ENCODE data around the gene B3GALNT1.

DNA sequence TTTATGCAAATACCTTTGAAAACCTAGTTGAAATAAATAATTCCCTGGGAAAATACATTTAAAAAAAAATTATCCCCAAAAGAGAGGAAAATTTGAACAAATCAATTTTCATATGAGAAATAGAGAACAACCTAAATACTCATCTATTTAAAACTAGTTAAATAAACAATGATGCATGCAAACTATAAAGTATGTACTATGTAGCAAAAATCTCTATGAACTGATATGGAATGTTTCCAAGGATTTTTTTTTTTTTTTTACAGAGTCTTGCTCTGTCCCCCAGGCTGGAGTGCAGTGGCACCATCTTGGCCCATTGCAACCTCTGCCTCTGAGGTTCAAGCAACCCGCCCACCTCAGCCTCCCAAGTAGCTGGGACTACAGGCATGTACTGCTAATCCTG, 27.2 kb upstream of the B3GALNT1 start:
- TF ChIP-seq, protein P1, sequence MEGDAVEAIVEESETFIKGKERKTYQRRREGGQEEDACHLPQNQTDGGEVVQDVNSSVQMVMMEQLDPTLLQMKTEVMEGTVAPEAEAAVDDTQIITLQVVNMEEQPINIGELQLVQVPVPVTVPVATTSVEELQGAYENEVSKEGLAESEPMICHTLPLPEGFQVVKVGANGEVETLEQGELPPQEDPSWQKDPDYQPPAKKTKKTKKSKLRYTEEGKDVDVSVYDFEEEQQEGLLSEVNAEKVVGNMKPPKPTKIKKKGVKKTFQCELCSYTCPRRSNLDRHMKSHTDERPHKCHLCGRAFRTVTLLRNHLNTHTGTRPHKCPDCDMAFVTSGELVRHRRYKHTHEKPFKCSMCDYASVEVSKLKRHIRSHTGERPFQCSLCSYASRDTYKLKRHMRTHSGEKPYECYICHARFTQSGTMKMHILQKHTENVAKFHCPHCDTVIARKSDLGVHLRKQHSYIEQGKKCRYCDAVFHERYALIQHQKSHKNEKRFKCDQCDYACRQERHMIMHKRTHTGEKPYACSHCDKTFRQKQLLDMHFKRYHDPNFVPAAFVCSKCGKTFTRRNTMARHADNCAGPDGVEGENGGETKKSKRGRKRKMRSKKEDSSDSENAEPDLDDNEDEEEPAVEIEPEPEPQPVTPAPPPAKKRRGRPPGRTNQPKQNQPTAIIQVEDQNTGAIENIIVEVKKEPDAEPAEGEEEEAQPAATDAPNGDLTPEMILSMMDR (IDR thresholded peaks at IDR 0.05) = no peak
- TF ChIP-seq EZH2 (IDR thresholded peaks at IDR 0.05) (no peak), EZH2phosphoT487 (IDR thresholded peaks at IDR 0.05) (no peak)

Data from neural progenitor cell (in vitro differentiated cells).